GM18502 (cell line): ENCODE data around the gene IDUA.
"Not testable (repeated sequence)": the region's sequence is repeated elsewhere in the genome, so short reads cannot be mapped to it uniquely, and the experiment has no call there.

Source experiments
- ATAC-seq: cut with Tn5 transposase; IDR thresholded peaks from one replicate; pipeline ENCODE4 v1.9.1; 2021; ENCODE audit warnings: mild to moderate bottlenecking; ENCODE audit not compliant: unreplicated experiment, poor library complexity

IDUA gene

DNA sequence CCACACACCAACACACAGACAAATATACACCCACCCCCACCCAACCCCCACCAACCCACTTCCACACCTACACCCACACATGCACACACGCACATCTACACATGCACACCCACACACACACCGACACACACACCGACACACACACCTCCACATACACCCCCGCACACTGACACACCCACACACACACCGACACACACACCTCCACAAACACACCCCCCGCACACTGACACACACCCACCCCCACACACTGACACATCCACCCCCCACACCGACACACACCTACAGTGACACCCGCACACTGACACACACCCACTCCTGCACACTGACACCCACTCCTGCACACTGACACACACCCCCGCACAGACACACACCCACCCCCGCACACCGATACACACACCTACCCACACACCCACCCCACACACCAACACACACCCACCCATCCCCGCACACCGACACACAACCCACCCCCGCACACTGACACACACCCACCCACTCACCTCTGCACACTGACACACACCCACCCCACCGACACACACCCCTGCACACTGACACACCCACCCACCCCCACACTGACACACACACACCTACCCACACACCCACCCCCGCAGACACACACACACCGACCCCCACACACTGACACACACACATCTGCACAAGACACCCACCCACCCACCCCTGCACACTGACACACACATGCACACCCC lies 55.7 kb downstream of the IDUA start:
- ATAC-seq, result no peak

DNA sequence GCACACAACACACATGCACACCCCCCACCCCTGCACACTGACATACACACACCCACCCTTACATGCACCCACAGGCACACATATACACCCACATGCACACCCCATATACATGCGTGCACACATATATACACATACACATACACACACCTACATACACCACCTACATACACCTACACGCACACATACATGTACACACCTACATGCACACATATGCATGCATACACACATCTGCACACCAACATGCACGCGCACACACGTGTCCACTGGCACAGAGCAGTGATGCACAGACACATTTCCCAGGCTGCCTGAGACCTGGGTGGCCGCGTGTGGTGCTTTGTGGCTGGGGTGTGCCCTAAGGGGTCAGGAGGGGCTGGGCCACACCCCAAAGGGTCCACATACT lies 56.3 kb downstream of the IDUA start:
- no peak for ATAC-seq

DNA sequence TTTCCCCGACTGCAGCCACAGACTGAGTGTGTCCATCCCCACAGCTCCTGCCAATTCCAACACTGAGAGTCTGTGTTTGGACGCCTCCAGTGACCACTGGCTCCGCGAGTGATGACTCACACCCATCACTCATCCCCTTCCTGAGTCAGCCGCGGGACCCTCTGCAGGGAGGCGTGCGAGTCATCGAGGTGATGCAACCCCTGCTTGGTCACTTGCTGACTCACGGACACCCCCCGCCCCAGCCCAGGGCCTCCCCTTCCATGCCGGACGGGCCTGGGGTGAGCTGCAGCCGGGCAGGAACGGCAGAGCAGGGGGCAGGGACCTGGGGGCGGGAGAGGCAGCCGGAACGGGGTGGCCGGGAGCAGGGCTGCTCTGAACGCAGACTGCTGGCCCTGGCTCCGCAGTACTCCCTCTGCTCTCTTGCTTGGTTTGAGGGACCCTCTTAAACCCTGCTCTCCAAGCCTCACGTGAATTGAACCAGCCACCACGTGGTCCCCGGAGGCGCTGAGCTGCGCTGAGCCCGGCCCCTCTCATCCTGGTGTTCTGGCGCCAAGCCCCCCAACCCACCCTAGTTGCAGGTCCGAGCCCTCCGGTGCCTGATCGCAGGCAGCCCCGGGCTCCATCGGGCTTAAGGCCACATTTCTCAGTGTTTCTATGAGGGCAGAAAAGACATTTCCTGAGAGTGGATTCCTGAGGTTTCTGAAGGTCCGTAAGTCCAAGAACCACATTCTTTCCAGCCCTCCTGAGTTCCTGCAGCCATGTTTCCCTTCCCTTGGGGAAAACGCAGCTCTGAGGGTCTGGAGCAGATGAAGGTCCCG lies 57.0 kb downstream of the IDUA start:
- no peak for ATAC-seq

DNA sequence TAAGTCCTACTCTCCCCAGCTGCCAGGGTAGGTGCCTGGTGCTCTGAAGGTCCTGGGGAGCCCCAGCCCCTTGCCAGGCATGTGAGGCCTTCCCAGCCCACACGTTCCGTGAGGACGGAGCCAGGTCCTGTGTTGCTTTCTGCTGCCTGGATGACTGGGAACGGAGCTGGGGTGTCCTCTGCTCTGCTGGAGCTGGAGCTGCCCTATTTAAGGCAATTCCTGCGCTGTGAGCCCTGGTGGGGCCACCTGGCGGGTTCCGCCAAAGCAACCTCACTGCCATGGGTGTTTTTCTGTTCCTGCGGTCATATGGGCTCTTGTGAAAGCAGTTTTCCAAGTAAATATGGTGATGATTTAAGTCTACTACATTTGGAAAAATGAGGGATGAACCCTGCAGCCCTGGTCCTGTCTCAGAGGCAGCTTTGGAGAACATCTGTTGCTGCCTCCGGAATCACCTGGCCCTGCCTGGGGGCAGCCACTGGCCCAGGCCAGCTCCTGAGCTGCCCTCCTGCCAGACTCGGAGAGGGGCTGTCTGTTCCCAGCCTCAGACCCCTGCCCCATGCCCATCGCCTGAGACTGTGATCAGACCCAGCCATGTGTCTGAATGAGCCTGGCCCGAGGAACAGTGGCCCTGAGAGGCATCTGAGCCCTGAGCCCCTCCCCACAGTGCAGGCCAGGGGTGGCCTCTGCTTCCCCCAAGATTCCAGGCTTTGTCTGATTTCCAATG lies 57.8 kb downstream of the IDUA start:
- no peak for ATAC-seq

DNA sequence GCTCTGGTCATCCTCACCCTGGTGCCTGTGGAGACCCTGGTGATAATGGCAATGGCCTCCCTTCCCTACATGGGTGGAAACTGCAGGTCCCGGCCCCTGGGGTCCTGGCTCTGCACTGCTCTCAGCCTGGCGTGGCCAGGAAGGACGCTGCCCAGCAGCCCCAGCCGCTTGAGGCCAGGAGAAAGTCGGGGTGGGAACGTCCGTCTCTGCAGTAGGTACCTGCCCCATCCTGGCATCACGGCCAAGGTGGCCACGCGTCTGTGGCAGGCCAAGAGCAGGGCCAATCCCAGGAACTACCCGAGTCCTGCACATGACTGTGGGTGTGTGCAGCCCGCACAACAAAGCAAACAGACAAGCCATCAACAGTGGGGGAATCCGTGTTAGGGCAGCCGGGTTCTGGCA lies 58.4 kb downstream of the IDUA start:
- ATAC-seq, result no peak

DNA sequence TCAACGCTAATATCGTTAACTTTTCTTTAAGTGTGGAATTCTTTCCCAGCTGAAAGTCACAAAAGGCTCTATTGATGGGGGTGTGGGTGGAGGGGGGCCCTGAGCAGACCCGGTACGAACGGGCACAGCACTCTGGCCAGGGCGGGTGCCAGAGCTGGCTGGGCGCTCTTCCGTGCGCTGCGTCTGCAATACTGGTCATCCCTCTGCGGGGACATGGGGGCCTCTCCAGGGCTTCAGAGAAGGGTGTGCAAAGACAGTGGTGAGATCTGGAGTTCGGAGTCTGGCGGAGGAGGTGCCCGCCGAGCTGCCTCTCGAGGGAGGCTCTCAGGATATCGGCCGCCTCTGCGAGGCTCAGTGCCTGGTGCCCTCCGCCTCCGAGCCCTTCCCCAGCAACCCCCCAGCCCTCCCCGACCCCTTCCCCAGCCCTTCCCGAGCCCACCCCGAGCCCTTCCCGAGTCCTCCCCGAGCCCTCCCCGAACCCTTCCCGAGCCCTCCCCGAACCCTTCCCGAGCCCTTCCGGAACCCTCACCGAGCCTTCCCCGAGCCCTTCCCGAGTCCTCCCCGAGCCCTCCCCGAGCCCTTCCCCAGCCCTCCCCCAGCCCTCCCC lies 58.9 kb downstream of the IDUA start:
- no peak for ATAC-seq

DNA sequence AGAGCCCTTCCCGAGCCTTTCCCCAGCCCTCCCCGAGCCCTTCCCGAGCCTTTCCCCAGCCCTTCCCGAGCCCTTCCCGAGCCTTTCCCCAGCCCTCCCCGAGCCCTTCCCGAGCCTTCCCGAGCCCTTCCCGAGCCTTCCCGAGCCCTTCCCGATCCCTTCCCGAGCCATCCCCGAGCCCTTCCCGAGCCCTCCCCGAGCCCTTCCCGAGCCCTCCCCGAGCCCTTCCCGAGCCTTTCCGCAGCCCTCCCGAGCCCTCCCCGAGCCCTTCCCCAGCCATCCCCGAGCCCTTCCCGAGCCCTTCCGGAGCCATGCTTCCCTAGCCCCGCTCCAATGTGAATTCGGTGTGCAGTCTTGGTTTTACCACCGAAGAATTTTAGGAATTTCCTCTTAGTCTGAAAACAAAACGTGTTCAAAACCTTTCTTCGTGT lies 59.8 kb downstream of the IDUA start:
- ATAC-seq, result not testable (repeated sequence)

DNA sequence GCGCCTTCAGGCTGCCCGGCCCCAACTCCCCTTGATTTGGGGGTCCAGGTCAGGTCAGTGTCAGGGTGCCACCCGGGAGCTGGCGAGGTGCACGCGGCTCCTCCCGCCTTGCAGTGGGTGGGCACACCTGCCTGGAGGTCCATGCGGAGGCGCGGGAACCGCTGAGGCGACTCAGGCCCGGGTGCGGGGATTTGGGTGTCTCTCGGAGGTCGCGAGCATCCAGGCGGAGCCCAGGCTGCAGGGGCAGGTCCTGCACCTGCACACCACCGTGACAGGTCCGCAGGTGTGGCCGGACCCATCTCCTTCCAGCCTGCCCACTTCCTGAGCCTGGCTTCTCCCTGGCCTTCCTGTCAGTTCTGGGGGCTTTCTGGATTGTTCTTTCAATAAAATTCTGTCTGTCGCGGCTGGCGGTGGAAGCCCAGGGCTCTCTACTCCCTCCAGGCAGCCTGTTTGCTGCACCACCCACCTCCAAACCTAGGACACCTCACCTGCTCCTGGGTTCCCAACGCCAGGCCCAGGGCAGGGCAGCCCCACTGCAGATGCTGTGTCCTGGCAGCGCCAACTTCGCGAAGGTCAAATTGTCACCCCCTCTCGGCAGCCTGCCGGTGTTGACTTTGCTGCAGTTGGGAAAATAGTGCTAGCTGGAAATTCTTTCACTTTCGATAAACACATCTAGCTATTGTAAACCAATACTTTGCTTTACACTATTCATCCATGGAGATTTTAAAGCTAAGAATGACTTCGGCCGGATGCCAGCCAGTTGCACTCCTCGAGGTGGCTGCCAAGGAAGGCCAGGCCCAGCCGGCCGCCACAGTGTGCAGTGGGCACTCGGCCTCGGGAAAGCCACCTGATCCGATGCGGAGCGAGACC lies 60.5 kb downstream of the IDUA start:
- ATAC-seq, result no peak

DNA sequence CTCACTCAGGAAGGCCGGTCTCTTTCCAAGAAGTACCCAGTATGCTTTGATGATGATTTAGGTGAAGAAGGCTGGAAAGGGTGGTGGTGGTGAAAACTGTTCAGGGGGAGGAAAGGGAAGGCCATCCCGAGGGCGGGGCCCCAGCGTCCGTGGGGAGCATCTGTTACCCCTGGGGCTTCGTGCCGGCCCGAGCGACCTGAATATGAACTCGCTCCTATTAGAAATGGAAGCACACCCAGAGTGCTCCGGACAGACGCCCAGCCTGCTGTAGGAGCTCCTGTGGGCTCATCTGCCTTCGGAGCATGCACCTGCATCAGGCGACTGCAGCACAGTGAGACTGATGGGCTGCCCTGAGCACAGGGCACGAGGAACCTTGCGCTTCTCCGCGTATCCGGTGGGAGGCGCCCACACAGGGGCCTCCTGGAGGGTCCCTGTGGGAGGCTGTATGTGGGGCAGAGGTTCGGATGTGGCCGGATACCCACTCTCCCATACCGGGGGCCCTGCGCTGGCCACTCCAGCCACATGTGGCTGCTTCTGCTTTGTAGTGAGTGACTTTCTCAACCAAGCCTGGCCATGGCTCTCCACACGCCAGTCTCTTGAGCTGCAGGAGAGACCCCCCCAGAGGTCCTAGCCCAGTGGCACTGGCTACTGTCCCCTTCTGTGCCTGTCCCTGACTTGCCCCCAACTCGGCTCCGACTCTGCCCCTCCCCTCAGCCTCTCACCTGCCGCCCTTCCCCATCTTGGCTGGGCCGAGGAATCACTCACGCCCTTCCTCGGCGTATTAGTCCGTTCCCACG lies 61.3 kb downstream of the IDUA start:
- ATAC-seq, result no peak

DNA sequence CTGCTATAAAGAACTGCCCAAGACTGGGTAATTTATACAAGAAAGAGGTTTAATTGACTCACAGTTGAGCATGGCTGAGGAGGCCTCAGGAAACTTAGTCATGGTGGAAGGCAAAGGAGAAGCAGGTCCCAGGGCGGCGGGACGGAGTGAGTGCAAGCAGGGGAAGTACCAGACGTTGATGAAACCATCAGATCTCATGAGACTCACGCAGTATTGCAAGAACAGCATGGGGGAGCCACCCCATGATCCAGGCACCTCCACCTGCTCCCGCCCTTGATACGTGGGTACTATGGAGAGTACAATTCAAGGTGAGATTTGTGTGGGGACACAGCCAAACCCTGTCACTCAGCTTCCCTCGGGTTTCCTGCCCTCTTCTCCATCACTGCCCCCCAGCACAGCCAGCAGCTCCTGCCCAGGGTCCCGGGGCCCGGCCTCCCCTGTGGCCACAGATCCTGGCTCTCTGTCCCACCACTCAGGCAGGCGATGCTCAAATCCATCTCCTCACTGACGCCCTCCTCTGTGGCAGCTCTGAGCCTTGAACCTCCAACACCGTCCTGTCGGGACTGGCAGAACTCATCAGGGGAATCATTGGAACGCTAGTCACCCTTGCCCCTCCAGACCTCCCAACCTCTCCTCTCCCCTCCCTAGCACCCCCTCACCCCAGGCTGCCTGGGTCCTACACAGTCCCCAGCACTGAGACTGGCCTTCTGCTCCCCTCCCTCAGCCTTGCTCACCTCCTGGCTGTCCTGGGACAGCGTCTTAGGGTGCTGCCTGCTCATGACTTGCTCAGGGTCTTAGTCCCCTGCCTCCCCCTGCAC lies 62.1 kb downstream of the IDUA start:
- no peak for ATAC-seq

DNA sequence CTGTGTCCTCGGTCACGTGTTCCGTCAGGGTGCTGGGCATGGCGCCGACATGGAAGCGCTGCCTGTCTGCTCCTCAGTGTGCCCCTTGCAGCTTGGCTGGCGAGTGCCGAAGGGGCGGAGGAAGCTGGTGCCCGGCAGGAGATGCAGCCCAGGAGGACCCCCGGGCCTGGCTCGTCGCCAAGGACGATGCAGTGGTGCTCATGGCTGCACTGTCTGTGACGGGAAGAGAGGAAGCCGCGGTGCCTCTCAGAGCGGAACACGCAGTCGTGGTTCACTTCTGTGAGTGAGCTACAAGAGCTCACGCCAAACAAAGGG lies 62.7 kb downstream of the IDUA start:
- no peak for ATAC-seq

DNA sequence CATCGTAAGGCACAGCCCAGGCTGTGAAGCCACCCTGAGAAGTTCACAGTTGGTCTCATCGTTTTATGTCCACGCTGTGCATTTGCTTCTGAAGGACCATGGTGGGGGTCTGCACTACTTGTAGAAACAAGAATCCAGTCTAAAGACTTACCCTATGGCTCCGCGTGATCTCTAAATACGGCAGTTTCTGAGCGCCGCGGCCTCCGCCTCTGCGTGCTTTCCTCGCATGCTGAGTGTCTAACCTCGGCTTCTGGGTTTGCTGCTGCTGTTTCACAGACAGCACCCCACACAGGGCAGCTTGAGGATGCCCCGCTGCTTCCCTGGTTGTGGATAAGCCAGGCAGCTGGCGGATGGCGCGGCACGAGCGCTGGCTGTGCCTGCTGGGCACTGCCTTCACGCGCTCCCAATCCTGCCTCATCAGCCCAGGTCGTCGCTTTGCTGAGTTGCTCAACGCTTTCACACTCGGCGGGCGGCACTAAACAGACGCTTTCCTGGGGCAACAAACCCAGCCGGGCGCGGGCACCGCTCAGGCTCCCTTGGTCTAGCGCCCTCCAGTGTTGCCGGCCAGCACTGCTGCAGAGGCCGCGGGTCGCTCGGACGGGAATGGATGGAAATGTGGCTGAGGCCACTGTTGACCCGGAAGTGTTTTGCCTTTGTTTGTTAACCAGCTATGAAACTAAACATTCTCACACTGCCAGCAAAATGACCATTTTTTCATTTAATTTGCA lies 63.8 kb downstream of the IDUA start:
- no peak for ATAC-seq

DNA sequence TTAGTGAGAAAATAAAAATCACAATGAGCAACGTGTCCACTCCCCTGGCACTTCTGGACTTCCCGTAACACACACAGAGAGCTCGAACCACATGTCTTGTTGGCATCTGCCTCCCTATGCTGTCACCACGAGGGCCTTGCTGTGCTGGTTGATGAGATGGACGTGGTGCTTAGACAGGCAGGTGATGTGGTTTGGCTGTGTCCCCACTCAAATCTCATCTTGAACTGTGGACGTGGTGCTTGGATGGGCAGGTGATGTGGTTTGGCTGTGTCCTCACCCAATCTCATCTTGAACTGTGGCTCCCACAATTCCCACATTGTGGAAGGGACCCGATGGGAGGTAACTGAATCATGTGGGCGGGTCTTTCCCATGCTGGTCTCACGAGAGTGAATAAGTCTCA lies 64.6 kb downstream of the IDUA start:
- no peak for ATAC-seq

DNA sequence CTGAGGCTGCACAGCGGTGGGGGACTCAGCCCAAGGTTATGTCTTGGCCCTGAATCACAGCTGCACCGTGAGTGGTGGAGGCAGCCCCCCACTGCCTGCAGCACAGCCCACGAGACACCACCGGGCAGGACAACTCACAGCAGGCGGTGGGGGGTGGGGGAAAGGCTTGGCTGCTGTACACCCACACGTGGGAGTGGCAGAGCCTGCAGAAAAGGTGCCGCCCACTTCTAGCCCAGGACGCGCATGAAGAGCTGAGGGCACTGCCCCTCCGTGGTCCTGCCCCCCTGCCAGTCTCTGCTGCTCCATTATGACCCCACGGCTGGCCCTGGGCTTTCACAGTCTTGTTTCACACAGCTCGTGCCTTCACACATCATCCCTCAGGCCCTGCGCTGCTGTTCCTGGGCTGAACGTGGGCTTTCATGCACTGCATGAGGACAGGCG lies 65.4 kb downstream of the IDUA start:
- no peak for ATAC-seq

DNA sequence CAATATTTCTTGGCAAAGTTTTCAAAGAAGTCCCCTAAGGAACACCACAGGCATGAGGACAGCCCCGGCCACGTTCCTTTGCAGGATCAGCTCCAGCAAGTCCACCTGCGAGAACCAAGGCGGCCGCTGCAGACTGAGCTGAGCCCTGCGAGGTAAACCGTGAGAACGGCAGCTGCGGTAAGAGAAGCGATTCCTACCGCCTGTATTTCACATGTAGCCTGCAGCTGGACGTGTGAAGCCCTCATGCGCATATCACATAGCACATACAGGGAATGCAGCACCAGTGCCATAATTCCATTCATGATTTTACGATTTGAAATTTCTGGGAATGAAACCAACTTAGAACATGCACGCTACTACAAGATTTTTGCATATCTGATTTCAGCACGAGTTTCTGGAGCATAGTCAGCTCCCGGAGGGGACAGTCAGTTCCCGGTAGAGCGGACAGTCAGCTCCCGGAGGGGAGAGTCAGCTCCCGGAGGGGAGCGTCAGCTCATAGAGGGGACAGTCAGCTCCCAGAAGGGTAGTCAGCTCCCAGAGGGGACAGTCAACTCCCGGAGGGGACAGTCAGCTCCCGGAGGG lies 66.3 kb downstream of the IDUA start:
- no peak for ATAC-seq

DNA sequence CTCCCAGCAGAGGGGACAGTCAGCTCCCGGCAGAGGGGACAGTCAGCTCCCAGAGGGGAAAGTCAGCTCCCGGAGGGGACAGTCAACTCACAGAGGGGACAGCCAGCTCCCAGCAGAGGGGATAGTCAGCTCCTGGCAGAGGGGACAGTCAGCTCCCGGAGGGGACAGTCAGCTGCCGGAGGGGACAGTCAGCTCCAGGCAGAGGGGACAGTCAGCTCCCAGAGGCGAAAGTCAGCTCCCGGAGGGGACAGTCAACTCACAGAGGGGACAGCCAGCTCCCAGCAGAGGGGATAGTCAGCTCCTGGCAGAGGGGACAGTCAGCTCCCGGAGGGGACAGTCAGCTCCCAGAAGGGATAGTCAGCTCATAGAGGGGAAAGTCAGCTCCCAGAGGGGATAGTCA lies 67.0 kb downstream of the IDUA start:
- ATAC-seq, result not testable (repeated sequence)
